Esophagus squamous epithelium (tissue), 5 donors: ENCODE results near the gene PALD1. TPM values are rescaled to one million over a fixed set of nuclear protein-coding genes. Genes with fewer than 3 reads are reported as not detected.

ENCODE experiments used
- DNase-seq: peaks from one replicate; lab custom pipeline; 2025; lab: John Stamatoyannopoulos, UW
- H3K27ac ChIP-seq, 4 donors: fragments of 200-600 bp; sonication (generic); one replicate each; pipeline ENCODE4 v1.5.1; 2016 to 2019; ENCODE audit warnings: mild to moderate bottlenecking in 1 of 4
- H3K27me3 ChIP-seq, 4 donors: fragments of 200-600 bp; sonication (generic); 1 replicate in 3 of 4; 2 replicates in 1 of 4; pipeline versions ENCODE4 v1.5.1 to v1.6.0; 2017 to 2021; ENCODE audit warnings: antibody characterized with exemption in 1 of 4
- H3K36me3 ChIP-seq, 3 donors: fragments of 200-600 bp; sonication (generic); one replicate each; pipeline ENCODE4 v1.5.1; 2016 to 2019
- H3K4me1 ChIP-seq, 3 donors: fragments of 200-600 bp; sonication (generic); one replicate each; pipeline ENCODE4 v1.5.1; 2017 to 2019
- H3K4me3 ChIP-seq, 4 donors: fragments of 200-600 bp; sonication (generic); 1 replicate in 3 of 4; 2 replicates in 1 of 4; pipeline ENCODE4 v1.5.1; 2016 to 2019; ENCODE audit warnings: mild to moderate bottlenecking in 2 of 4, moderate library complexity in 1 of 4
- H3K9me3 ChIP-seq, 3 donors: fragments of 200-600 bp; sonication (generic); one replicate each; pipeline ENCODE4 v1.5.1; 2016 to 2019
- CTCF ChIP-seq, 6 experiments: fragments of 450-650 bp in 4 of 6; fragments of 200-600 bp in 2 of 6; sonication (generic) in 2 of 6; IDR thresholded peaks; one replicate each; pipeline ENCODE4 v1.5.1; 2016 to 2019; ENCODE audit warnings: antibody characterized with exemption in 6 of 6, mild to moderate bottlenecking in 4 of 6, moderate library complexity in 4 of 6
- POLR2A ChIP-seq, 4 donors: fragments of 450-650 bp; IDR thresholded peaks; one replicate each; pipeline ENCODE4 v1.6.1; 2017; ENCODE audit warnings: antibody characterized with exemption in 4 of 4, mild to moderate bottlenecking in 4 of 4, moderate library complexity in 3 of 4
- WGBS, 2 donors: methylation state at CpG; one replicate each; pipeline ENCODE4 v1.1.5; 2018; 5-methylcytosine and 5-hydroxymethylcytosine counted together
- intact Hi-C: fragments of 100-400 bp; cut with DNase I; formaldehyde crosslinking; loops from one replicate; pipeline ENCODE4 v1.15.0; 2022
- total RNA-seq, 4 donors: library from RNA; depleted of rRNA; stranded (reverse); fragments of >200 nt; gene quantifications; one replicate each; pipeline ENCODE4 v1.1.0, GENCODE V29; 2016
- donor health status: DM: yes; HTN: yes; CAD: no.

PALD1 gene
- total RNA-seq, 4 donors from 2014 or later: 2.6 to 11.3 (median 4.5) TPM

- DNase-seq: no peak
- TF ChIP-seq POLR2A (IDR thresholded peaks at IDR 0.05): no peak
- no peak for TF ChIP-seq CTCF (IDR thresholded peaks at IDR 0.05)
- Histone ChIP-seq H3K4me3 (no peak overlapping the region), H3K9me3 (no peaks in the 10 kb centered on the region), H3K27ac (no peak overlapping the region), H3K4me1 (peaks cover 0 to 3% (median 0%) of the 10 kb centered on the region in 3 donors), H3K27me3 (no peaks in the 10 kb centered on the region), H3K36me3 (peaks cover 0 to 6% (median 0%) of the 10 kb centered on the region in 3 donors)
- WGBS, 2 donors: 92 to 93% methylated on average over 4 of the region's 4 CpGs
- intact Hi-C loops: no loop called here
These were observed 49.7 kb downstream of the PALD1 start for GRCh38 chr10:70528314-70528713.

GRCh38 chr10:70528741-70529362, 50.3 kb downstream of the PALD1 start:
- H3K36me3 ChIP-seq: peaks cover 0 to 6% (median 0%) of the 10 kb centered on the region in 3 donors
- no peak for TF ChIP-seq POLR2A (IDR thresholded peaks at IDR 0.05)
- no peak for TF ChIP-seq CTCF (IDR thresholded peaks at IDR 0.05)
- no peak overlapping the region for H3K27ac ChIP-seq
- H3K9me3 ChIP-seq: no peaks in the 10 kb centered on the region
- H3K4me3 ChIP-seq: no peak overlapping the region
- 78 to 83% methylated on average over 9 to 10 of the region's 10 CpGs for WGBS, 2 donors
- intact Hi-C loops: no loop called here
- H3K27me3 ChIP-seq: no peaks in the 10 kb centered on the region
- H3K4me1 ChIP-seq: no peaks in the 10 kb centered on the region
- no peak for DNase-seq

GRCh38 chr10:70529848-70530247, 51.3 kb downstream of the PALD1 start:
- Histone ChIP-seq H3K27ac (no peak overlapping the region), H3K4me1 (no peaks in the 10 kb centered on the region), H3K4me3 (no peak overlapping the region), H3K36me3 (peaks cover 0 to 6% (median 0%) of the 10 kb centered on the region in 3 donors), H3K27me3 (no peaks in the 10 kb centered on the region), H3K9me3 (no peaks in the 10 kb centered on the region)
- no peak for DNase-seq
- 100% methylated on average over 2 of the region's 8 CpGs; no CpG with 5 or more reads in 1 of the 2 donors for WGBS, 2 donors
- TF ChIP-seq POLR2A (IDR thresholded peaks at IDR 0.05): no peak
- intact Hi-C loops: no loop called here

GRCh38 chr10:70530315-70530714, 51.7 kb downstream of the PALD1 start:
- Histone ChIP-seq H3K36me3 (peaks cover 0 to 6% (median 0%) of the 10 kb centered on the region in 3 donors), H3K4me1 (no peaks in the 10 kb centered on the region), H3K27ac (no peak overlapping the region), H3K4me3 (no peak overlapping the region), H3K9me3 (no peaks in the 10 kb centered on the region), H3K27me3 (no peaks in the 10 kb centered on the region)
- WGBS, 2 donors: 96 to 100% methylated on average over 4 of the region's 6 CpGs
- intact Hi-C loops: no loop called here
- TF ChIP-seq CTCF (IDR thresholded peaks at IDR 0.05) (no peak), POLR2A (IDR thresholded peaks at IDR 0.05) (no peak)
- DNase-seq: no peak

GRCh38 chr10:70532554-70533188, 54.1 kb downstream of the PALD1 start:
- Histone ChIP-seq H3K36me3 (no peaks in the 10 kb centered on the region), H3K4me1 (no peaks in the 10 kb centered on the region), H3K27ac (no peak overlapping the region), H3K9me3 (no peaks in the 10 kb centered on the region), H3K4me3 (no peak overlapping the region), H3K27me3 (no peaks in the 10 kb centered on the region)
- TF ChIP-seq POLR2A (IDR thresholded peaks at IDR 0.05): no peak
- intact Hi-C loops: no loop called here
- DNase-seq: no peak
- WGBS, 2 donors: 77 to 85% methylated on average over 4 to 14 of the region's 17 CpGs

GRCh38 chr10:70533189-70533558, 54.6 kb downstream of the PALD1 start:
- H3K36me3 ChIP-seq: peaks cover 0 to 1% (median 0%) of the 10 kb centered on the region in 3 donors
- DNase-seq: no peak
- no peak overlapping the region for H3K4me3 ChIP-seq
- H3K4me1 ChIP-seq: no peaks in the 10 kb centered on the region
- no peaks in the 10 kb centered on the region for H3K9me3 ChIP-seq
- TF ChIP-seq POLR2A (IDR thresholded peaks at IDR 0.05): no peak
- no peak for TF ChIP-seq CTCF (IDR thresholded peaks at IDR 0.05)
- H3K27ac ChIP-seq: no peak overlapping the region
- H3K27me3 ChIP-seq: no peaks in the 10 kb centered on the region
- intact Hi-C loops: no loop called here
- 83 to 87% methylated on average over 5 of the region's 5 CpGs for whole genome bisulfite sequencing, 2 donors
